Stimulated activated CD4-positive, alpha-beta T cell treated with anti-CD3 and anti-CD28 coated beads, Interleukin-15, amount 100 ng/mL, for 48 hours (primary cell): ENCODE measurements around the gene FAM124B.

ENCODE experiments used
- DNase-seq, 2 donors: peaks; one replicate each; pipeline ENCODE4 v3.0.0-alpha.2; 2020; ENCODE audit warnings: low read depth in 2 of 2

Gene FAM124B

GRCh38 chr2:224335991-224336390, 65.9 kb downstream of the FAM124B start:
- no peak for DNase-seq

- DNase-seq, result no peak
Measured at GRCh38 chr2:224334726-224335125, 67.2 kb downstream of the FAM124B start.

- DNase-seq, result no peak
Measured at GRCh38 chr2:224333726-224334482, 68.0 kb downstream of the FAM124B start.

- no peak for DNase-seq
Measured at GRCh38 chr2:224331698-224332097, 70.2 kb downstream of the FAM124B start.

- DNase-seq, result no peak
Measured at GRCh38 chr2:224328798-224329197, 73.1 kb downstream of the FAM124B start.
